Activated CD4-positive, alpha-beta T cell treated with anti-CD3 and anti-CD28 coated beads for 1 hour (primary cell): ENCODE results near the gene SLC12A2.

Experiments
- DNase-seq: peaks from one replicate; pipeline ENCODE4 v3.0.0-alpha.2; 2020

Gene SLC12A2

DNA sequence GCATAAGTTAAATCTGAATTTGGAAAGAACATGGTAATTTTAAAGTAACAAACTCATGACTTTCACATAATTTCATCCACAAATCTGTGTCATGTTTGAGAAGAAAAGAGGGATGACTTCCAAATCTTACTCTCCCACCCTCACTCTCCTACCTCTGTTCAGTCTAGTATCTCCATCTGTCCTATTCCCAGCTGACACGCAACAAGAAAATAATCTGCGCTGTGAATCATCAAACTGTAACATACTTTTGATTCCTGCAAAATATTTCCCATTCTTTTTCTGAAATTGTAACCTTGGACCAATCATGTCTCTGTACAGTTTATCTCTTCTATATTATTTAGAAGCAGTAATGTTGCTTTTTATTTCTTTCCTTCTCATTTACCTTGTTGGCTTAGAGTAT is 91.4 kb downstream of the SLC12A2 start:
- DNase-seq, result no peak

DNA sequence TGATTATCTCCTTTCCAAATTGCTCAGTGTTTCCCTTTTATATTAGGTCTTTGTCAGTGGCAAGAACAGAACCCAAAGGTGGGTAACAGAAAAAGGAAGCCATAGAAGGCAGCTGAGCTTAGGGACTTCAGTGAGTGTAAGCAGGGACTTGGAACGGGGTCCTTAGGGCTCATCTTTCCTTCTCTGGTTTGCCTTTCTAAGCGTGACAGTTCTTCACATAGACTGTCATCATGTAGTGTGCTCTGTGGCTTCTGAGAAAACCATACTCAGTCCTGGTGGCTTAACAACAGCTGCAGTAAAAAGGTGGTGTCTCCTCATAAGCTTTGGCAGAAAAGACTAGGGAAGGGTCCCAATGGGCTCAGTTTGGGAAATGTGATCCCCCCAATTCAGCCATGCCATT is 108.8 kb downstream of the SLC12A2 start:
- no peak for DNase-seq

GRCh38 chr5:128193665-128194390 is 110.3 kb downstream of the SLC12A2 start:
- DNase-seq, result no peak

DNA sequence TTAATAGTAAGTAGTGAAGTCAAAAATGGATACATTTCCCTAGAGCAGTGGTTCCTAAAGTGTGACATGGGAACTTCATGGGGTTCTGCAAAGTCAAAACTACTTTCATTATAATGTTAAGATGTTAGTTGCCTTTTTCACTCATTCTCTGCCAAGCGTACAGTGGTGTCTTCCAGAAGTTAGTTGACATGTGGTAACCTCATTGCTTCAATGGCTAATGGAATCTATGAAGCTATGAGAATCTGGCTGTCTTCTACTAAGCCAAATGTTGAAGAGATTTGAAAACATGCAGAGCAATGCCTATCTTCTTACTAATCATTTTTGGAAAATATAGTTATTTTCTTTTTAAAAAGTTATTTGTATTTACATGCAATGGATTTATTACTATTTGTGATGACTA is 111.8 kb downstream of the SLC12A2 start:
- DNase-seq, result no peak

- DNase-seq, result no peak
These were observed 112.5 kb downstream of the SLC12A2 start for GRCh38 chr5:128196080-128196479.

DNA sequence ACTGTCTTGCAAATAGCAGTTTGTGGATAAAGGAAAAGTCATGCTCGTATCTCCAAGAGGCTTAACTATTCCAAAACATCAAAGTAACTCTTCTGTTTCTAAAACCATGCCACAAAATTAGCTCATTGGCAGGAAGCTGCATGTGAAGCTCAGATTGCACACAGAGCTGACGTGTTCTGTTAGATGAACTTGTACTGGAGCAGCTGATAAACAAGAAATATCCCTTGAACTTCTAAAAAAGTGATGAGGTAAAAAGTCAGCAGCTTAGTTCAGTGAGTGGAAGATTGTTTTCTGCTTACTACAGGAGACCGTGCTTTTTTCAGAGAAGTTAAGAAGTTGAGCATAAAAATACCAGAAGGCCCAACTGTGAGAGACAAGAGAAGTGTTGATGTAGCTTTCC is 113.2 kb downstream of the SLC12A2 start:
- DNase-seq, result no peak

DNA sequence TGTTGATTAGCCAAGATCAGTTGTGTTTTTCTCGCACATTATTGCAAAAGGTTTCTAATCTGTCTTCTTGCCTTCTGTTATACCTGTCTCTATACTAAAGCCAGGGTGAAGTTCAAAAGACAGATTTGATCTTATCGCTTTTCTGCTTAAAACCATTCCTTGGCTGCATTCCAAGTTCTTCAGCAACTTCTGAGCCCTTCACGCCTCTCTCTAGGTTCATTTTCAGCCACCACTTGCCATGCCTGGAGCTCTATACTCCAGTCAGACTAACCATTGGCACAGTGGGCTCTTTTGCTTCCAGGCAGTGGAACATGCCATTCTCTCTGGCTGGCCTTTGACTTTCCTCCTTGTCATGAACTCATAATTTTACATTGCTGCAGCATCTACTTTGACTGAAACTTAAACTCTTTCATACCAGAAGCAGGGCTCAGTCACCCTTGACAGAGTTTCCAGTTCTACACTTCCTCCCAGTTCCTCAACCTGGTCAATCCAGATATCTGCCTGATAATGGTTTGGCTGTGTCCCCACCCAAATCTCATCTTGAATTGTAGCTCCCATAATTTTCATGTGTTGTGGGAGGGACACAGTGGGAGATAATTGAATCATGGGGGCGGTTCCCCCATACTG is 114.4 kb downstream of the SLC12A2 start:
- no peak for DNase-seq

- no peak for DNase-seq
These were observed 115.5 kb downstream of the SLC12A2 start for GRCh38 chr5:128199104-128199503.

- no peak for DNase-seq
These were observed 116.0 kb downstream of the SLC12A2 start for GRCh38 chr5:128199611-128200010.

- peak; percentile 72 for DNase-seq
These were observed 117.7 kb downstream of the SLC12A2 start for GRCh38 chr5:128201065-128201926.

GRCh38 chr5:128202320-128202719 is 118.8 kb downstream of the SLC12A2 start:
- no peak for DNase-seq

DNA sequence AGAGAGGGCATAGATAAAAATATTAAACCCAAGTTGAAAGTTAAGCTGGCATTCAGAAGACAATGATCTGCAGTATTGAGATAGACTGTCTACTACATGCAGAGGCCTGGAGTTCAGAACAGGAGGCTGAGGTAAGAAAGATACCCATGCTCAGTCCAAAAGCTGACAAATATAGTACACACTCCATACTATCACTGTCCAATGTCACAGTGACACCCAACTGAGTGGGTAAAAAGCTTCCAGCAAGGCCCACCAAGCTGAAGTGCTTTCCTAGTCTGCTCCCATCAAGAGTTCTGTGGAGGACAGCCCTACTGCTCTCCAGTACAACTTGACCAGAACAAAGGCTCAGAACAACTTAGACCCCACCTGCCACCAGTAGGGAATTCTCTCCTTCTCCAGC is 124.9 kb downstream of the SLC12A2 start:
- no peak for DNase-seq

- DNase-seq, result no peak
These were observed 128.7 kb downstream of the SLC12A2 start for GRCh38 chr5:128212191-128212806.

DNA sequence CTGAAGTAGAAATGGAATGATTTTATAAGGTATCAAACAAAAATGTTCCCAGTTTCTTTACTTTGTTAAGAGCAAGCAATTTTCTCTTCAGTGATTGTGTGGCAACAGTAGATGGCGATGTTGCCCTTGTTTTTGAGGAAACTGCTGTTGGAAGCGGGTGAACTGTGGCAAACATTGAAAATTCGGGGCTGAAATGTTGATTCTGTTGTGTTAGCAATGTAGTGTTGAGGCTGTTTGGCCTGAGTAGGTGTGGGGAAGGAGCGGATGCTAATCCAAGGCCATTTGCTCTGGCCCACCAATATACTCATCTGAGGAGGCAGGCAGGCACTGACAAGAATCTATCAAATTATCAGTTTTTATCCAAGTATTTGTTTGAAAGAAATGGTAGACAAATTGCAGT is 129.8 kb downstream of the SLC12A2 start:
- no peak for DNase-seq

DNA sequence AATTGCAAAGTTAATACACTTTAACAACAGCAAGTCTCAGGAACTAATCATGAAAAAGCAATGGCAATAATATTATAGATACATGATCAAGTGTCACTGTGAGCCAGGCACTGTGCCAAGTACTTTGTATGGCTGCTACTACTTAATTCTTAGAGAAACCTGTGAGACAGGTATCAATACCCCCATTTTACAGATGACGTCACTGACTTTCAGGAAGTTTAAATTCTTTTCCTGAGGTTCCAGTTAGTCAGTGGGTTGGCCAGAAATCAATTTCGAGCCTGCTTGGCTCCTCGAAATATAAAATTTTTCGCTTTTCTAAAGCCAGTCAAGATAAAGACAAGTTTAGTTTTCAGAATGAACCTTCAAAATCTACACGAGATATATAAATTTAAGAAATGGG is 130.3 kb downstream of the SLC12A2 start:
- no peak for DNase-seq

DNA sequence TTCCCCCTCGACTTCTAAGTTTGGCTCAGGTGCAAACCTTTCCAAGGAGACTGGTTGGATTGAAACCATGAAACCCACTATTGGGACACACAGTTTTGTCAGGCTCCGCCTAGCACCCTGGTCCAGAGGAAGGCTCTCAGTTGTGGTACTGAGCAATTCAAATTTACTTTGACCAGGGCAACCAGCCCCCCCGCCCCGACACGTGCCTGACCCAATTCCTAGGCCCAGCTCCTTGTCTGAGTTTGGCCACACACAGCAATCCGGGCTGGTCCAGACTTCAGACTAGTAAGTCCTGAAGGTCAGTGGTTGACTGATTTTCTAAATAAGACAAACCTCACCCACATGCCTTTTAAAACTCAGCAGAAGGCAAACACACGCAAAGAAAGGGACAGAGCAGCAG is 132.7 kb downstream of the SLC12A2 start:
- DNase-seq, result no peak

GRCh38 chr5:128216860-128217531 is 133.4 kb downstream of the SLC12A2 start:
- DNase-seq, result no peak

DNA sequence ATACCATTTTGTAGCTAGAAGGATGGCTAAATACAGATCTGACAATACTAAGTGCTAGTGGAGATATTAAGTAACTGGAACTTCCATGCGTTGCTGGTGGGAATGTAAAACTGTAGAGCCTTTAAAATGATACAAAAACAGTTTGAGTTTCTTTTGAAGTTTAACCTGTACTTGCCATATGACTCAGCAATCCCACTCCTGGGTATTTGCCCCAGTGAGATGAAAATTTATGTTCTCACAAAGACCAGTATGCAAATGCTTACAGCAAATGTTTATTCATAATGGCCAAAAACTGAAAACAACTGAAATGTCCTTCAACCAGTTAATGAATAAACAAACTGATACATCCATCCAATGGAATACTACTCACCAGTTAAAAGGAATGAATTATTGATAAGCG is 137.3 kb downstream of the SLC12A2 start:
- DNase-seq, result no peak

DNA sequence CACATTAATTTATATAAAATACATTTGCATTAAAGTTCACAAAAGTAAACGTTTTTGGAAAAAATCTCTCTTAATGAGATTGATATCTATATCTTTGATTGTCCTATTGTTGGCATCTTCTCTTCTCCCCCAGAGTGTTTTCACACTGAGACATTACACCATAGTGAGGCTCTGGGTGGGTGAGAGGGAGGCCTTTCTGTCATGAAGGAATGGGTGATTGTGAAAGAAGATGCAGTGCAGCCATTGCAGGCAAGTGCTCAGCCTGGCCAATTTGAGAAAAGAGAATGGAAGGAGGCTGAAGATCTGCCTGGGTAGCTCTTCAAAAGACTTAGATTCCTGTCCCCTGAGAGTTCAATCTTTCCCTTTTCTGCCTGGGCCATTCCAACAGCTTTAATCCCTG is 140.8 kb downstream of the SLC12A2 start:
- no peak for DNase-seq

DNA sequence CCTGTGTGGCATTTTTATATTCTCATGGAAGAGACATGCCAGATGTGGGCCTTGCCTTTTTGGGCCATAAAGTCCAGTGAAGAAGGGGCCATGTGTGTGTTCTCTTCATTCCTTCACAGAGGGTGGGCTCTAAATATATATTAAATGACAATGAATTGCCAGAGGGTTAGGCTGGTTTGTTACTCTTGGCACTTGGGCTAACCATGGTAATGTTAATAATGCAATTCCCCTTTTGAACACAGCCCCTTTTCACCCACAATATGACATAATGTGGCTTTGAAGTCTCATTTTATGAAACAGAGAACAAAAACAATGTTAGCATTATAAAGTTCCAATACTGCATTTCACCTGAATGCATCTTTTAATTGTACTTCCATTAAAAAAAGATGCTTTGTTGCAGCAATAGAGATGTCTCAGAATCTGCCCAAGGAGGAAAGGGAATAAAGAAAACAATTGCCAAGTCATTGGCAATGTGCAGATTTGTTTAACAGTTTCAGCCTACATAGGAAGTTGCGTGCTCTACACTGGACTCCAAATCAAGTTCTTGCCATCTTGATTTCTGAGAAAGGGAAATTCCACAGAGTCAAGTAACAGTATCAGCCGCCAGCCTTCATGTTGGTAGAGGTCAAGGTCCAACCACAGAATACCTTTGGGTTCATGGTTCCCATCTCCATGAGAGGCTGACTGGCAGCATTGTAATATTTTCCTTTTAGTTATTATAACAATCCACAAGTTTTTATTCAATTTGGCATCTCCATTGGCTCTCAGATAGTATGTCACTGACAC is 141.9 kb downstream of the SLC12A2 start:
- no peak for DNase-seq

DNA sequence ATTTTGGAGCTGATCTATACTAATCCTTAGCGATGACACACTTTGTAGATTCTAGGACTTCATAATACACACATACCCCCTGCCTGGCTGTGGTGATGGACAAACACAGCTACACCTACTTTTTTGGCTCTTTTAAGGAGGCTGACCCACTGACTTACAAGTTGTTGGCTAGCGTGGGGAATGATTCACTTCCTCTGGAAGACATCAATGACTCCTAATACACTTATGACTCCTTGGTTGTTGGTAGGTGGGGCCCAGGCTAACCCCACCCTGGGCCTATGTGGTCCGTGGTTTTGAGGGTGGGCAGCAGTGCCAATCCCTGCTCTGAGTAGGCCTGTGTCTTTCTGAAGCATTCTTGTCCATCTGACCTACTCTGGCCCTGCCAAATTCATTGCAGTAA is 144.4 kb downstream of the SLC12A2 start:
- DNase-seq, result no peak

GRCh38 chr5:128228521-128228920 is 145.0 kb downstream of the SLC12A2 start:
- no peak for DNase-seq
